Endothelial cell (in vitro differentiated cells): Measurements from ENCODE around the gene DENND1A. TPM values are rescaled to one million over a fixed set of nuclear protein-coding genes. Genes with fewer than 3 reads are reported as not detected.
A peak's percentile ranks its signal among the peaks of the same experiment; 100 is the strongest.

Experiments
- DNase-seq: peaks from one replicate; pipeline ENCODE4 v3.0.0; 2021; ENCODE audit warnings: low spot score
- H3K27ac Mint-ChIP-seq: one replicate; pipeline ENCODE4 v1.8.0; 2021; ENCODE audit warnings: mixed read lengths, inconsistent platforms; ENCODE audit not compliant: unreplicated experiment
- H3K27me3 Mint-ChIP-seq: one replicate; pipeline ENCODE4 v1.8.0; 2021; ENCODE audit warnings: mild to moderate bottlenecking, moderate library complexity, mixed read lengths, inconsistent platforms; ENCODE audit not compliant: unreplicated experiment
- H3K36me3 Mint-ChIP-seq: one replicate; pipeline ENCODE4 v1.8.0; 2021; ENCODE audit warnings: mild to moderate bottlenecking, low read depth, mixed read lengths, inconsistent platforms; ENCODE audit not compliant: unreplicated experiment
- H3K4me1 Mint-ChIP-seq: one replicate; pipeline ENCODE4 v1.8.0; 2021; ENCODE audit warnings: mild to moderate bottlenecking, mixed read lengths, inconsistent platforms; ENCODE audit not compliant: unreplicated experiment
- H3K4me3 Mint-ChIP-seq: one replicate; pipeline ENCODE4 v1.8.0; 2021; ENCODE audit warnings: mild to moderate bottlenecking, mixed read lengths, inconsistent platforms; ENCODE audit not compliant: unreplicated experiment
- H3K9me3 Mint-ChIP-seq: one replicate; pipeline ENCODE4 v1.8.0; 2021; ENCODE audit warnings: mixed read lengths, inconsistent platforms; ENCODE audit not compliant: unreplicated experiment
- CTCF ChIP-seq: fragments of 200-600 bp; sonication (generic); IDR thresholded peaks from one replicate; pipeline ENCODE4 v1.5.0; 2021; ENCODE audit warnings: antibody characterized with exemption; ENCODE audit not compliant: unreplicated experiment
- total RNA-seq: library from RNA; stranded (reverse); fragmentation: NEBNext Ultra II Directional; extraction: Animal tissue kit (Norgen Biotek cat#: 25700); gene quantifications from one replicate; pipeline ENCODE4 v1.2.1, GENCODE V29; 2021; ENCODE audit not compliant: unreplicated experiment

Gene DENND1A
- total RNA-seq, 1 donor from 2014 or later: 14.1 TPM

- H3K4me1 Mint-ChIP-seq: peaks cover 10% of the 10 kb centered on the region
- H3K27ac Mint-ChIP-seq: no peak overlapping the region
- peaks cover 23% of the 10 kb centered on the region for H3K27me3 Mint-ChIP-seq
- no peaks in the 10 kb centered on the region for H3K9me3 Mint-ChIP-seq
- DNase-seq: no peak
- H3K4me3 Mint-ChIP-seq: no peak overlapping the region
- H3K36me3 Mint-ChIP-seq: no peaks in the 10 kb centered on the region
- TF ChIP-seq CTCF: no peak
These were observed 568.7 kb downstream of the DENND1A start for GRCh38 chr9:123361086-123361730.

- H3K4me1 Mint-ChIP-seq: peaks cover 10% of the 10 kb centered on the region
- peaks cover 21% of the 10 kb centered on the region for H3K27me3 Mint-ChIP-seq
- H3K4me3 Mint-ChIP-seq: no peak overlapping the region
- TF ChIP-seq CTCF: no peak
- peak; percentile 86 for DNase-seq
- no peaks in the 10 kb centered on the region for H3K36me3 Mint-ChIP-seq
- H3K9me3 Mint-ChIP-seq: no peaks in the 10 kb centered on the region
- H3K27ac Mint-ChIP-seq: peak overlapping the region; percentile 61
These were observed 569.5 kb downstream of the DENND1A start for GRCh38 chr9:123360161-123361085.

GRCh38 chr9:123359546-123359945 lies 570.4 kb downstream of the DENND1A start:
- Mint-ChIP-seq H3K27me3 (peaks cover 17% of the 10 kb centered on the region), H3K9me3 (no peaks in the 10 kb centered on the region), H3K27ac (no peak overlapping the region), H3K4me3 (no peak overlapping the region), H3K4me1 (peaks cover 10% of the 10 kb centered on the region), H3K36me3 (no peaks in the 10 kb centered on the region)
- TF ChIP-seq CTCF: no peak
- no peak for DNase-seq

GRCh38 chr9:123359106-123359505 lies 570.8 kb downstream of the DENND1A start:
- Mint-ChIP-seq H3K27me3 (peaks cover 15% of the 10 kb centered on the region), H3K4me3 (no peak overlapping the region), H3K9me3 (no peaks in the 10 kb centered on the region), H3K27ac (no peak overlapping the region), H3K4me1 (peaks cover 10% of the 10 kb centered on the region), H3K36me3 (no peaks in the 10 kb centered on the region)
- DNase-seq: no peak
- no peak for TF ChIP-seq CTCF
